ENCODE data around the gene FJX1.

DNA sequence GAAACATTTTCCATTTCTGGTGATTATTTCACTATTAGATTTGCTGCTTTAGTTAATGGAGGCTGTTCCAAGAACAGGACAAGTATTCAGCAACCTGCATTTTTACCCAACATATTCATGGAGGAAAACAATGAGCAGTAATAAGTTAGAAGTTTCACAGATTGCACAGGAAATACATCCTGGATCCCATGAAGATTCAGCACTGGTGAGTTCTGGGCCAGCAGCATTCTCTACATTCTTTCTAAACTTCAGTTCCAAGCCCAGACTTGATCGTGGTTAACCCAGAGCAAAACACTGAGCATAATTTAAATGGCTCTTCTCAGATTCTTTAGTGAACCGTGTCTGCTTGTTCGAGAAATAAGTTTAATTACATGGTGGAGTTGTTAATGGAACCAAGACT lies 3.8 kb downstream of the FJX1 start:
- no peak for TF ChIP-seq POLR2A (IDR thresholded peaks at IDR 0.05)
- TF ChIP-seq, protein P1, sequence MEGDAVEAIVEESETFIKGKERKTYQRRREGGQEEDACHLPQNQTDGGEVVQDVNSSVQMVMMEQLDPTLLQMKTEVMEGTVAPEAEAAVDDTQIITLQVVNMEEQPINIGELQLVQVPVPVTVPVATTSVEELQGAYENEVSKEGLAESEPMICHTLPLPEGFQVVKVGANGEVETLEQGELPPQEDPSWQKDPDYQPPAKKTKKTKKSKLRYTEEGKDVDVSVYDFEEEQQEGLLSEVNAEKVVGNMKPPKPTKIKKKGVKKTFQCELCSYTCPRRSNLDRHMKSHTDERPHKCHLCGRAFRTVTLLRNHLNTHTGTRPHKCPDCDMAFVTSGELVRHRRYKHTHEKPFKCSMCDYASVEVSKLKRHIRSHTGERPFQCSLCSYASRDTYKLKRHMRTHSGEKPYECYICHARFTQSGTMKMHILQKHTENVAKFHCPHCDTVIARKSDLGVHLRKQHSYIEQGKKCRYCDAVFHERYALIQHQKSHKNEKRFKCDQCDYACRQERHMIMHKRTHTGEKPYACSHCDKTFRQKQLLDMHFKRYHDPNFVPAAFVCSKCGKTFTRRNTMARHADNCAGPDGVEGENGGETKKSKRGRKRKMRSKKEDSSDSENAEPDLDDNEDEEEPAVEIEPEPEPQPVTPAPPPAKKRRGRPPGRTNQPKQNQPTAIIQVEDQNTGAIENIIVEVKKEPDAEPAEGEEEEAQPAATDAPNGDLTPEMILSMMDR (IDR thresholded peaks at IDR 0.05 in 8 of 11, conservative IDR thresholded peaks at IDR 0.05 in 3 of 11): no peak

Measured in spleen (tissue), 7 donors.